Activated CD8-positive, alpha-beta T cell treated with anti-CD3 and anti-CD28 coated beads for 36 hours (primary cell): ENCODE measurements around the gene MAP6. TPM values are rescaled to one million over a fixed set of nuclear protein-coding genes. Genes with fewer than 3 reads are reported as not detected.

Experiments
- ATAC-seq: fragments of 200-7000 bp; cut with Tn5 transposase; one replicate; pipeline ENCODE4 v1.10.0; 2021; ENCODE audit warnings: mild to moderate bottlenecking, moderate library complexity
- CTCF ChIA-PET: fragments of 350-600 bp; sonication (Branson Sonifier 250); formaldehyde crosslinking; loops from one replicate; lab custom pipeline; 2021; ENCODE audit warnings: antibody characterized with exemption; lab: Charles Lee
- POLR2A ChIA-PET: fragments of 350-600 bp; sonication (Branson Sonifier 250); formaldehyde crosslinking; loops from one replicate; lab custom pipeline; 2021; ENCODE audit warnings: antibody characterized with exemption; lab: Charles Lee
- DNase-seq: peaks from one replicate; pipeline ENCODE4 v3.0.0-alpha.2; 2020
- H3K27ac Mint-ChIP-seq: one replicate; pipeline ENCODE4 v1.8.0; 2021; ENCODE audit warnings: mild to moderate bottlenecking, mixed read lengths
- H3K27me3 Mint-ChIP-seq: one replicate; pipeline ENCODE4 v1.8.0; 2021; ENCODE audit warnings: mixed read lengths
- H3K36me3 Mint-ChIP-seq: one replicate; pipeline ENCODE4 v1.8.0; 2021; ENCODE audit warnings: low read depth, mixed read lengths
- H3K4me1 Mint-ChIP-seq: one replicate; pipeline ENCODE4 v1.8.0; 2021; ENCODE audit warnings: low read depth, mixed read lengths
- H3K4me3 Mint-ChIP-seq: one replicate; pipeline ENCODE4 v1.8.0; 2021; ENCODE audit warnings: mild to moderate bottlenecking, moderate library complexity, mixed read lengths
- H3K9me3 Mint-ChIP-seq: one replicate; pipeline ENCODE4 v1.8.0; 2021; ENCODE audit warnings: mixed read lengths
- intact Hi-C: fragments of 100-400 bp; cut with micrococcal nuclease; formaldehyde crosslinking; loops from one replicate; pipeline ENCODE4 v1.10.0; 2022
- total RNA-seq, 2 experiments: library from RNA; stranded (reverse); gene quantifications; one replicate each; pipeline ENCODE4 v1.2.3, GENCODE V29; 2021
- TF ChIP-seq, protein P1 (sequence below): fragments of 200-600 bp; IDR thresholded peaks from one replicate; pipeline ENCODE4 v1.8.0; 2022; ENCODE audit warnings: antibody characterized with exemption, mild to moderate bottlenecking

MAP6 gene
- total RNA-seq, 2 experiments from 2014 or later: not detected

DNA sequence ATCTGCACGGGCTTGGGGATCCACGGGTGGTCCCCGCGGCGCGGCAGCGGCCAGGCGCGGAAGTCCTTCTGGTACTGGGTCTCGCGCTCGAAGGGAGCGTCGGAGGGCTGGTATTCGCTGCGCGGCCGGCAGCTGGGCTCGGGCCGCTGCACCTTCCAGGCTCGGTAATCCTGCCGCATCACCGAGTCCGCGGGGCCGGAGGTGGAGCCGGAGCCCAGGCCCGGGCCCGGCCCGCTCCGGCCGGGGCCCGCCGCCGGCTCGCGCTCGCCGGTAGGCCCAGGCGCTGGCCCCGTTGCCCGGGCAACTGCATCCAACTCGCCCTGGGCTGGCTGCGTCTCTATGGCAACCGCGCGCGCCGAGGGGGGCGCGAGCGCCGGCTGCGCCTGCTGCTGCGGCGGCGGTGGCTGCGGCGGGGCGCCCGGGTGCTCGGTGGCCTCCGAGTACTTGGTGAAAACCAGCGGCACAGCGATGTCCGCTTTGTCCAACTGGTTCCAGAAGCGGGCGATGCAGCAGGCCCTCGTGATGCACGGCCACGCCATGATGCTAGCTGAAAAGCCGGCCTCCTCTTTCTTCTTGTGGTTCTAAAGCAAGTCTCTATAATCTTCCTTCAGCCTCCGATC is 897 bp downstream of the MAP6 start:
- TF ChIP-seq, protein P1, sequence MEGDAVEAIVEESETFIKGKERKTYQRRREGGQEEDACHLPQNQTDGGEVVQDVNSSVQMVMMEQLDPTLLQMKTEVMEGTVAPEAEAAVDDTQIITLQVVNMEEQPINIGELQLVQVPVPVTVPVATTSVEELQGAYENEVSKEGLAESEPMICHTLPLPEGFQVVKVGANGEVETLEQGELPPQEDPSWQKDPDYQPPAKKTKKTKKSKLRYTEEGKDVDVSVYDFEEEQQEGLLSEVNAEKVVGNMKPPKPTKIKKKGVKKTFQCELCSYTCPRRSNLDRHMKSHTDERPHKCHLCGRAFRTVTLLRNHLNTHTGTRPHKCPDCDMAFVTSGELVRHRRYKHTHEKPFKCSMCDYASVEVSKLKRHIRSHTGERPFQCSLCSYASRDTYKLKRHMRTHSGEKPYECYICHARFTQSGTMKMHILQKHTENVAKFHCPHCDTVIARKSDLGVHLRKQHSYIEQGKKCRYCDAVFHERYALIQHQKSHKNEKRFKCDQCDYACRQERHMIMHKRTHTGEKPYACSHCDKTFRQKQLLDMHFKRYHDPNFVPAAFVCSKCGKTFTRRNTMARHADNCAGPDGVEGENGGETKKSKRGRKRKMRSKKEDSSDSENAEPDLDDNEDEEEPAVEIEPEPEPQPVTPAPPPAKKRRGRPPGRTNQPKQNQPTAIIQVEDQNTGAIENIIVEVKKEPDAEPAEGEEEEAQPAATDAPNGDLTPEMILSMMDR: no peak
- DNase-seq (peak; percentile 48), ATAC-seq (peak; percentile 52)
- Mint-ChIP-seq H3K27me3 (peaks cover 67% of the 10 kb centered on the region), H3K9me3 (no peaks in the 10 kb centered on the region), H3K36me3 (no peaks in the 10 kb centered on the region), H3K27ac (no peak overlapping the region), H3K4me3 (peak overlapping the region; percentile 68), H3K4me1 (peaks cover 10% of the 10 kb centered on the region)
- POLR2A ChIA-PET: interaction anchor here (0.8 kb wide), 1 partner anchor 14 kb away, joined by 3 read pairs; no protein-coding TSS in a partner anchor
- CTCF ChIA-PET: interaction anchor here (1.7 kb wide), 1 partner anchor 38 kb away, joined by 3 read pairs; no protein-coding TSS in a partner anchor
- intact Hi-C loops: no loop called here

DNA sequence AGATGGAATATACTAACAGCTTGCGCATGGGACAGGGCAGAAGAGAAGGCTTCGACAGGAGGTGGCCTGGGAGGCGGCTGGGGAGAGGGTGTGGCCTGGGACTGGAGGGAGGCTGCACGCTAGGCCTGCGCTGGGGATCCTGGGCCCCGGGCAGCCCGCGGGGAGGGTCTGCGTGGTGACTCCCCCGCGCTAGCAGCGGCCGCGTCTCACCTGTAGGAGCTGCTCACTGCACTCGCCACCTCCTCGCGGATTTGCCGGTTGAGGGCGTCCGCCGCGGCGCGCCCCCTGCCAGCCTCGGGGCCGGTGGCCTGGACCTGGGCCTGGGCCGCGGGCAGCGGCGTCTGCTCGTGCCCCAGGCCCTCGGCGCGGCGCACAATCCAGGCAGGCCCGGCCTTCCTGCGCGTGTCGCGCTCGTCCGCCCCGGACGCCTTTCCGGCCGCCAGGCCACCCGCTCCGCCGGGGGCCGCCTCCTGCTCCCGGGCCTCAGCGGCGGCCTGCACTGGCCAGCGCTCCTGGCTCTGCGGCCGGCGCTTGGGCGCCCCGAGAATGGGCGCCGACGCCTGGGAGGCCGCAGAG is 1.5 kb downstream of the MAP6 start:
- TF ChIP-seq, protein P1: no peak
- H3K9me3 Mint-ChIP-seq: no peaks in the 10 kb centered on the region
- intact Hi-C loops: no loop called here
- ChIA-PET CTCF (no interaction called here), POLR2A (no interaction called here)
- peak; percentile 11 for DNase-seq
- peaks cover 68% of the 10 kb centered on the region for H3K27me3 Mint-ChIP-seq
- H3K27ac Mint-ChIP-seq: no peak overlapping the region
- peak; percentile 29 for ATAC-seq
- H3K4me3 Mint-ChIP-seq: peak overlapping the region; percentile 39
- no peaks in the 10 kb centered on the region for H3K36me3 Mint-ChIP-seq
- H3K4me1 Mint-ChIP-seq: peaks cover 10% of the 10 kb centered on the region

DNA sequence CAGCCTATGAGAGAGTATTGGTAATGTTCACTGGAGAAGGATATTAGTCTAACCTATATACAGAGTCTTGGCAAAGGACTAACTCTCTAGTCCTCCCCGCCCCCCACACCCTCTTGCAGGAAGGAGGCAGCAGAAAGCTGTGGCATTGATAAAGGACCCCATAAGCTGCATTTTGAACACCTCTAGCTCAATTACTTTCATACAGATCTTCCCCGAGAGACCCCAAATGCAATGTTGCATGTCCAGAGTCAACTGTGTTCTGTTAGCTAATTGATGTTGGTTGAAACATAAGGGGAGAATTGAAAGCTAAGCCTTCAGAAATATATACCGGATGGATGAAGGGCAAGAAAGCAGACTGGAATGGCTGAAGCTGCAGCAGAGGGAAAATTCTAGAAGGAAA is 2.8 kb downstream of the MAP6 start:
- H3K27ac Mint-ChIP-seq: no peak overlapping the region
- H3K4me1 Mint-ChIP-seq: peaks cover 10% of the 10 kb centered on the region
- peaks cover 59% of the 10 kb centered on the region for H3K27me3 Mint-ChIP-seq
- no peaks in the 10 kb centered on the region for H3K9me3 Mint-ChIP-seq
- TF ChIP-seq, protein P1: no peak
- intact Hi-C loops: no loop called here
- ChIA-PET CTCF (interaction anchor here (1.4 to 1.5 kb wide), 2 partner anchors 9 to 12 kb away, joined by 4 to 5 read pairs; no protein-coding TSS in a partner anchor), POLR2A (no interaction called here)
- H3K36me3 Mint-ChIP-seq: no peaks in the 10 kb centered on the region
- no peak overlapping the region for H3K4me3 Mint-ChIP-seq
- ATAC-seq: no peak
- DNase-seq: no peak

DNA sequence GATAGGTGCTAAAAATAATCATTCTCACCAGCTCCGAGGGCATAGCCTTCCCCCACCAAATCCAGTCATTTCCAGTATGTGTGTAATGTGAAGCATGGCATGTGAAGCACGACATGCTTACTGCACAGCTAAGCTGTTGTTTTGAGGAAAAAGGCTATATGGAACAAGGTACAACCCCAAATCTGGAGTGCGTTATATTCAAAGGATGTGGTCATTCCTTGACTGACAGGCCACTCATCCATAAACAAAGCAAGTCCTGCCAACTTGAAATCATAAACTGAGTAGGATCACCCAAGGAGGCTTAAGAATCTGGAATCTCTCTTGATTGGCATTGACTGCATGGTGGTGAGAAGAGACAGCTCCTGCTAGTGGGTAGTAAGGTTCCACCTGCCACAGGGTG is 3.7 kb downstream of the MAP6 start:
- H3K9me3 Mint-ChIP-seq: no peaks in the 10 kb centered on the region
- TF ChIP-seq, protein P1: no peak
- peaks cover 10% of the 10 kb centered on the region for H3K4me1 Mint-ChIP-seq
- no peaks in the 10 kb centered on the region for H3K36me3 Mint-ChIP-seq
- intact Hi-C loops: no loop called here
- DNase-seq (no peak), ATAC-seq (no peak)
- H3K27ac Mint-ChIP-seq: no peak overlapping the region
- CTCF ChIA-PET: interaction anchor here (1.4 kb wide), 1 partner anchor 11 kb away, joined by 4 read pairs; no protein-coding TSS in a partner anchor
- POLR2A ChIA-PET: no interaction called here
- no peak overlapping the region for H3K4me3 Mint-ChIP-seq
- peaks cover 55% of the 10 kb centered on the region for H3K27me3 Mint-ChIP-seq

DNA sequence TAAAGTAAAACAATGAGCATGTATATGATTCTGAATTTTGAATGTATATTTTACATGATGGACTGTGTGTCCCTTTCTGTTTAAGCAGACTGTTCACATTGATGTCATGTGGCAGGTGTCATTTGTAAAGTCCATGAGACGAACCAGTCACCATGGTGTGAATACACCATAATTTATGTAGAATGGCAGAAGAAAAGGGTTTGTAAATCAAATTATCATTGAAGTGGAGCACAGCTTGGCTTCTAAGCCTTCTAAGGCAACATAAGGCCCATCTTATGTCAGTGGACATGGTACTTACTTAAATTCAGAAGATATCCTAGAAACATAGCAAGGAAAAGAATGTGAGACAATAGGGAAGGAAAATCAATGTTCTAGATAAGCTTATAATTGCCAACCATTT is 4.4 kb downstream of the MAP6 start:
- TF ChIP-seq, protein P1: no peak
- Mint-ChIP-seq H3K27ac (no peak overlapping the region), H3K27me3 (peaks cover 51% of the 10 kb centered on the region), H3K9me3 (no peaks in the 10 kb centered on the region), H3K36me3 (no peaks in the 10 kb centered on the region), H3K4me1 (peaks cover 10% of the 10 kb centered on the region), H3K4me3 (no peak overlapping the region)
- ChIA-PET CTCF (no interaction called here), POLR2A (no interaction called here)
- ATAC-seq (no peak), DNase-seq (no peak)
- intact Hi-C loops: no loop called here
